A673 (cell line): ENCODE data around the gene FAM168B.

ENCODE experiments used
- EZH2 ChIP-seq: fragments of 200-600 bp; sonication (generic); IDR thresholded peaks from 2 replicates; pipeline ENCODE4 v1.6.1; 2017; ENCODE audit warnings: borderline replicate concordance, low read depth, mild to moderate bottlenecking, mixed read lengths, antibody characterized with exemption, low read length; ENCODE audit not compliant: poor library complexity, severe bottlenecking
- TF ChIP-seq, protein P1 (sequence below): fragments of 300-800, 200-600 bp; sonication (generic); conservative IDR thresholded peaks from 2 replicates; pipeline ENCODE4 v1.5.1; 2017; ENCODE audit warnings: low read depth, mild to moderate bottlenecking, antibody characterized with exemption, low read length, moderate library complexity, mixed read lengths

GRCh38 chr2:131049150-131049718 lies 44.0 kb downstream of the FAM168B start:
- TF ChIP-seq, protein P1, sequence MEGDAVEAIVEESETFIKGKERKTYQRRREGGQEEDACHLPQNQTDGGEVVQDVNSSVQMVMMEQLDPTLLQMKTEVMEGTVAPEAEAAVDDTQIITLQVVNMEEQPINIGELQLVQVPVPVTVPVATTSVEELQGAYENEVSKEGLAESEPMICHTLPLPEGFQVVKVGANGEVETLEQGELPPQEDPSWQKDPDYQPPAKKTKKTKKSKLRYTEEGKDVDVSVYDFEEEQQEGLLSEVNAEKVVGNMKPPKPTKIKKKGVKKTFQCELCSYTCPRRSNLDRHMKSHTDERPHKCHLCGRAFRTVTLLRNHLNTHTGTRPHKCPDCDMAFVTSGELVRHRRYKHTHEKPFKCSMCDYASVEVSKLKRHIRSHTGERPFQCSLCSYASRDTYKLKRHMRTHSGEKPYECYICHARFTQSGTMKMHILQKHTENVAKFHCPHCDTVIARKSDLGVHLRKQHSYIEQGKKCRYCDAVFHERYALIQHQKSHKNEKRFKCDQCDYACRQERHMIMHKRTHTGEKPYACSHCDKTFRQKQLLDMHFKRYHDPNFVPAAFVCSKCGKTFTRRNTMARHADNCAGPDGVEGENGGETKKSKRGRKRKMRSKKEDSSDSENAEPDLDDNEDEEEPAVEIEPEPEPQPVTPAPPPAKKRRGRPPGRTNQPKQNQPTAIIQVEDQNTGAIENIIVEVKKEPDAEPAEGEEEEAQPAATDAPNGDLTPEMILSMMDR, result no peak
- TF ChIP-seq EZH2, result no peak
